H1 (cell line): Measurements from ENCODE around the gene RASL11B. TPM values are rescaled to one million over a fixed set of nuclear protein-coding genes. Genes with fewer than 3 reads are reported as not detected.

Experiments
- CTCF ChIA-PET: fragments of 300-600 bp; sonication (Branson Sonifier 250); formaldehyde crosslinking; loops from one replicate; lab custom pipeline; 2021; ENCODE audit not compliant: partially characterized antibody; lab: Charles Lee
- POLR2A ChIA-PET: fragments of 300-600 bp; sonication (Branson Sonifier 250); formaldehyde crosslinking; loops from one replicate; lab custom pipeline; 2021; ENCODE audit warnings: inconsistent platforms; ENCODE audit not compliant: partially characterized antibody; lab: Charles Lee
- DNase-seq, 2 experiments: peaks; one replicate each; pipeline versions ENCODE4 v3.0.0 to v3.0.0-alpha.2; 2010 to 2022; ENCODE audit warnings: low spot score in 2 of 2, low read depth in 1 of 2, mixed read lengths in 1 of 2
- FAIRE-seq: peaks from 2 replicates; lab custom pipeline; 2011; peaks lifted over from hg19 to GRCh38; lab: Jason Lieb, UNC
- H2AFZ ChIP-seq: 2 replicates; pipeline ENCODE4 v1.8.1; 2012; ENCODE audit warnings: low read length, inconsistent platforms
- H2AK5ac ChIP-seq: 2 replicates; pipeline ENCODE4 v1.6.1; 2013; ENCODE audit warnings: low read depth, low read length
- H2BK120ac ChIP-seq: replicated peaks from 2 replicates; pipeline ENCODE3; 2013; ENCODE audit warnings: low read depth, low read length, inconsistent platforms
- H2BK12ac ChIP-seq: 2 replicates; pipeline ENCODE4 v1.6.1; 2013; ENCODE audit warnings: low read depth, low read length
- H2BK15ac ChIP-seq: 2 replicates; pipeline ENCODE4 v1.6.1; 2013; ENCODE audit warnings: low read length
- H2BK20ac ChIP-seq: 2 replicates; pipeline ENCODE4 v1.6.1; 2013; ENCODE audit warnings: low read length
- H2BK5ac ChIP-seq: 2 replicates; pipeline ENCODE4 v1.6.1; 2013; ENCODE audit warnings: low read depth, low read length
- H3K14ac ChIP-seq: 2 replicates; pipeline ENCODE4 v1.6.1; 2013; ENCODE audit warnings: inconsistent platforms; ENCODE audit not compliant: insufficient read length
- H3K18ac ChIP-seq: 2 replicates; pipeline ENCODE4 v1.6.1; 2013; ENCODE audit warnings: low read length; ENCODE audit errors: extremely low read depth
- H3K23ac ChIP-seq: 2 replicates; pipeline ENCODE4 v1.6.1; 2013; ENCODE audit warnings: inconsistent platforms; ENCODE audit not compliant: insufficient read length
- H3K23me2 ChIP-seq: 2 replicates; pipeline ENCODE4 v1.6.1; 2013; ENCODE audit warnings: low read depth, low read length
- H3K27ac ChIP-seq: 2 replicates; pipeline ENCODE4 v1.6.1; 2011; ENCODE audit warnings: low read depth, low read length, inconsistent platforms
- H3K27me3 ChIP-seq, 4 experiments: replicated peaks in 1 of 4; 1 replicate in 1 of 4; 2 replicates in 3 of 4; pipeline versions ENCODE4 v1.6.1 to v1.8.1; 2011 to 2013; ENCODE audit warnings: low read length in 3 of 4, mild to moderate bottlenecking in 3 of 4, inconsistent platforms in 2 of 4, mixed read lengths in 2 of 4, moderate library complexity in 1 of 4; ENCODE audit not compliant: control insufficient read depth in 3 of 4, insufficient read depth in 3 of 4; ENCODE audit errors: extremely low read depth in 1 of 4
- H3K36me3 ChIP-seq, 4 experiments: 2 replicates each; pipeline versions ENCODE4 v1.6.1 to v1.8.1; 2011 to 2013; ENCODE audit warnings: mild to moderate bottlenecking in 4 of 4, low read length in 3 of 4, moderate library complexity in 2 of 4, control low read depth in 1 of 4, inconsistent platforms in 1 of 4; ENCODE audit not compliant: insufficient read depth in 4 of 4, control insufficient read depth in 2 of 4
- H3K4ac ChIP-seq: replicated peaks from 2 replicates; pipeline ENCODE3; 2013; ENCODE audit warnings: low read length, low read depth, mixed read lengths, inconsistent platforms; ENCODE audit not compliant: insufficient read length
- H3K4me1 ChIP-seq, 4 experiments: replicated peaks in 1 of 4; 1 replicate in 1 of 4; 2 replicates in 3 of 4; pipeline versions ENCODE4 v1.6.1 to v1.8.1; 2011 to 2013; ENCODE audit warnings: low read length in 3 of 4, inconsistent platforms in 2 of 4, mixed read lengths in 1 of 4; ENCODE audit not compliant: insufficient read depth in 4 of 4, control insufficient read depth in 3 of 4
- H3K4me2 ChIP-seq, 2 experiments: 2 replicates each; pipeline versions ENCODE4 v1.6.1 to v1.8.1; 2011 to 2013; ENCODE audit warnings: low read depth in 2 of 2, low read length in 2 of 2, control low read depth in 1 of 2, inconsistent platforms in 1 of 2, mild to moderate bottlenecking in 1 of 2; ENCODE audit not compliant: insufficient read depth in 1 of 2
- H3K4me3 ChIP-seq, 4 experiments: fragments of 200-600, 300-600 bp in 1 of 4; sonication (generic), shearing (Covaris generic), sonication (Bioruptor Twin) in 1 of 4; 2 replicates each; pipeline versions ENCODE4 v1.5.1 to v1.8.1; 2011 to 2016; ENCODE audit warnings: low read length in 4 of 4, low read depth in 3 of 4, control low read depth in 2 of 4, inconsistent platforms in 2 of 4, mild to moderate bottlenecking in 2 of 4, mixed read lengths in 1 of 4, moderate library complexity in 1 of 4; ENCODE audit not compliant: insufficient read depth in 2 of 4; ENCODE audit errors: extremely low read depth in 1 of 4
- H3K56ac ChIP-seq: replicated peaks from 2 replicates; pipeline ENCODE3; 2013; ENCODE audit warnings: low read depth, mild to moderate bottlenecking, mixed read lengths, low read length, inconsistent platforms; ENCODE audit not compliant: insufficient read length
- H3K79me1 ChIP-seq: 2 replicates; pipeline ENCODE4 v1.6.1; 2013; ENCODE audit warnings: low read depth, low read length, control low read depth
- H3K79me2 ChIP-seq, 2 experiments: 2 replicates each; pipeline versions ENCODE4 v1.6.1 to v1.8.1; 2012 to 2013; ENCODE audit warnings: low read length in 2 of 2, mild to moderate bottlenecking in 2 of 2, inconsistent platforms in 1 of 2; ENCODE audit not compliant: insufficient read depth in 2 of 2, control insufficient read depth in 1 of 2
- H3K9ac ChIP-seq, 4 experiments: replicated peaks in 1 of 4; 1 replicate in 1 of 4; 2 replicates in 3 of 4; pipeline versions ENCODE4 v1.6.1 to v1.8.1; 2011 to 2013; ENCODE audit warnings: low read depth in 3 of 4, low read length in 3 of 4, control low read depth in 2 of 4, mild to moderate bottlenecking in 2 of 4, moderate library complexity in 2 of 4, inconsistent platforms in 1 of 4; ENCODE audit errors: extremely low read depth in 1 of 4
- H3K9me3 ChIP-seq, 2 experiments: 2 replicates each; pipeline versions ENCODE4 v1.6.1 to v1.8.1; 2012 to 2013; ENCODE audit warnings: mild to moderate bottlenecking in 2 of 2, moderate library complexity in 2 of 2, control low read depth in 1 of 2, inconsistent platforms in 1 of 2, low read depth in 1 of 2, low read length in 1 of 2, mixed read lengths in 1 of 2; ENCODE audit not compliant: insufficient read depth in 2 of 2
- H4K20me1 ChIP-seq, 2 experiments: replicated peaks in 1 of 2; 2 replicates each; pipeline versions ENCODE3 to v1.8.1; 2011 to 2013; ENCODE audit warnings: inconsistent platforms in 2 of 2, low read length in 2 of 2, mild to moderate bottlenecking in 1 of 2; ENCODE audit not compliant: insufficient read depth in 2 of 2, control insufficient read depth in 1 of 2
- H4K5ac ChIP-seq: 2 replicates; pipeline ENCODE4 v1.6.1; 2013; ENCODE audit warnings: low read length, low read depth, mixed read lengths, inconsistent platforms; ENCODE audit not compliant: insufficient read length
- H4K8ac ChIP-seq: 2 replicates; pipeline ENCODE4 v1.8.0; 2013; ENCODE audit warnings: mild to moderate bottlenecking, moderate library complexity, low read length, inconsistent platforms; ENCODE audit not compliant: insufficient read depth; ENCODE audit errors: extremely low read depth
- H4K91ac ChIP-seq: replicated peaks from 2 replicates; pipeline ENCODE3; 2013; ENCODE audit warnings: low read length, mixed read lengths, inconsistent platforms; ENCODE audit not compliant: insufficient read length
- ASH2L ChIP-seq: fragments of 200-600, 300-600 bp; sonication (generic); IDR thresholded peaks from one replicate; pipeline ENCODE4 v1.7.1; 2017; ENCODE audit warnings: low read length
- BCL11A ChIP-seq, 2 experiments: IDR thresholded peaks; one replicate each; pipeline ENCODE4 v1.6.1; 2011; ENCODE audit warnings: low read depth in 2 of 2, low read length in 2 of 2, mild to moderate bottlenecking in 2 of 2
- CHD1 ChIP-seq: IDR thresholded peaks from 2 replicates; pipeline ENCODE4 v1.6.1; 2012; ENCODE audit warnings: low read depth, low read length, improper control_type of control experiment
- JUN ChIP-seq: IDR thresholded peaks from 2 replicates; pipeline ENCODE4 v1.6.1; 2011; ENCODE audit warnings: low read depth, mild to moderate bottlenecking, improper control_type of control experiment, low read length
- KDM4A ChIP-seq: IDR thresholded peaks from one replicate; pipeline ENCODE4 v1.7.1; 2012; ENCODE audit warnings: low read depth, mild to moderate bottlenecking, moderate library complexity, low read length, inconsistent platforms; ENCODE audit not compliant: severe bottlenecking
- NRF1 ChIP-seq: IDR thresholded peaks from 2 replicates; pipeline ENCODE4 v1.6.1; 2011; ENCODE audit warnings: mild to moderate bottlenecking, low read depth, low read length, improper control_type of control experiment
- POLR2A ChIP-seq, 2 experiments: IDR thresholded peaks; 1 replicate in 1 of 2; 2 replicates in 1 of 2; pipeline ENCODE4 v1.6.1; 2011; ENCODE audit warnings: low read depth in 2 of 2, low read length in 2 of 2, mild to moderate bottlenecking in 2 of 2; ENCODE audit errors: control extremely low read depth in 1 of 2
- TBP ChIP-seq: IDR thresholded peaks from 2 replicates; pipeline ENCODE4 v1.6.1; 2011; ENCODE audit warnings: low read depth, low read length, improper control_type of control experiment
- WGBS, 2 experiments: shearing (Covaris generic) in 1 of 2; methylation state at CpG; one replicate each; pipeline versions ENCODE4 v1.1.6 to v1.1.7; 2013 to 2015; ENCODE audit warnings: low lambda C conversion rate in 2 of 2, mixed read lengths in 2 of 2, inconsistent platforms in 1 of 2, low coverage in 1 of 2, missing lambda C conversion rate in 1 of 2; ENCODE audit not compliant: insufficient replicate concordance in 2 of 2, insufficient coverage in 1 of 2, insufficient read length in 1 of 2; ENCODE audit errors: extremely low coverage in 1 of 2, missing lambda C conversion rate in 1 of 2; 5-methylcytosine and 5-hydroxymethylcytosine counted together
- polyA plus RNA-seq, 7 experiments: library from polyadenylated mRNA; depleted of rRNA in 3 of 7; stranded (reverse) in 5 of 7; unstranded in 2 of 7; fragments of >200 nt in 5 of 7; fragments of 200-250 nt in 2 of 7; gene quantifications; 1 replicate in 5 of 7; 2 replicates in 1 of 7; 4 replicates in 1 of 7; pipeline versions ENCODE4 v1.2.1 to v1.2.3, GENCODE V29; 2011 to 2013; ENCODE audit warnings: missing spikeins in 2 of 7, mixed read lengths in 2 of 7
- total RNA-seq: library from RNA; stranded (reverse); fragmentation: NEBNext Ultra II Directional; extraction: Animal tissue kit (Norgen Biotek cat#: 25700); gene quantifications from 2 replicates; pipeline ENCODE4 v1.2.1, GENCODE V29; 2021

RASL11B gene
- total and polyA plus RNA-seq, 2 of the 8 experiments (the other 6 are each of a cell fraction or from before 2014, with no cell fraction given), result 49.8 to 75.5 TPM

DNA sequence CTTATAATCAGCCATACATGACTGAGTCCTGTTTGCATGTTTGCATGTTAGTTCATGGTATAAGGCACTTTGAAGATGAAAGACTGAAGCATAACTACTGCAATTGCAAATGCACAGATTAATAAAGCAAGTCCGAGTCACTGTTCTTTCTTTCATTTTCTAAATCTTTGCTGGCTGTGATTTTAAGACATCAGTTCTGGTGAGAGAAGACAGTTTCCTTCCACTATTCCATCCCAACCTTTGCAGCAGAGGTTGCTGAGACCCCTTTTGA is 28.3 kb downstream of the RASL11B start:
- TF ChIP-seq TBP (no peak), POLR2A (IDR thresholded peaks at IDR 0.05; ENCODE audit: control extremely low read depth in 1 of 2, low read depth in 2 of 2, low read length in 2 of 2) (no peak), BCL11A (IDR thresholded peaks at IDR 0.05; ENCODE audit: low read depth in 2 of 2, low read length in 2 of 2) (no peak), ASH2L (no peak), KDM4A (no peak), NRF1 (no peak), JUN (no peak), CHD1 (no peak)
- TF ChIP-seq, all 59 proteins: peak for 0
- no peak overlapping the region for H2BK12ac ChIP-seq
- H2BK15ac ChIP-seq, result no peak overlapping the region
- CTCF ChIA-PET, result interaction anchor here (1.3 to 2.6 kb wide), 2 partner anchors 8 to 91 kb away, joined by 4 to 6 read pairs; no protein-coding TSS in a partner anchor
- H4K20me1 ChIP-seq, result no peaks in the 10 kb centered on the region
- no peak overlapping the region for H4K91ac ChIP-seq
- WGBS, 2 experiments, result 79% methylated on average over 1 of the region's 1 CpG; no CpG with 5 or more reads in 1 of the 2 experiments
- H3K9me3 ChIP-seq, result no peaks in the 10 kb centered on the region
- FAIRE-seq (no peak), DNase-seq (no peak)
- H3K23me2 ChIP-seq, result no peaks in the 10 kb centered on the region
- H2BK20ac ChIP-seq, result no peak overlapping the region
- H2BK120ac ChIP-seq, result no peak overlapping the region
- H3K4me1 ChIP-seq, result 0 out of 7 replicates have a peak, but pooled peaks cover 0 to 2% (median 0%) of the 10 kb centered on the region in 4 experiments
- no peak overlapping the region for H3K23ac ChIP-seq
- H3K27ac ChIP-seq, result no peak overlapping the region
- no peak overlapping the region for H2BK5ac ChIP-seq
- H3K27me3 ChIP-seq, result no peaks in the 10 kb centered on the region
- no peak overlapping the region for H3K56ac ChIP-seq
- no peak overlapping the region for H3K9ac ChIP-seq
- no peaks in the 10 kb centered on the region for H3K36me3 ChIP-seq
- no peak overlapping the region for H3K14ac ChIP-seq
- H3K79me2 ChIP-seq, result no peaks in the 10 kb centered on the region
- no peak overlapping the region for H3K18ac ChIP-seq
- no peak overlapping the region for H4K5ac ChIP-seq
- no peak overlapping the region for H3K4me2 ChIP-seq
- H3K79me1 ChIP-seq, result no peaks in the 10 kb centered on the region
- no peak overlapping the region for H3K4ac ChIP-seq
- H4K8ac ChIP-seq, result no peak overlapping the region
- H2AK5ac ChIP-seq, result no peak overlapping the region
- H3K4me3 ChIP-seq, result no peak overlapping the region
- no peak overlapping the region for H2AFZ ChIP-seq
- POLR2A ChIA-PET, result no interaction called here
